ENCODE data around the gene APLP2.
A peak's percentile ranks its signal among the peaks of the same experiment; 100 is the strongest.
"Not testable (repeated sequence)": the region's sequence is repeated elsewhere in the genome, so short reads cannot be mapped to it uniquely, and the experiment has no call there.

The APLP2 gene

GRCh38 chr11:130069659-130070108 is at the start of gene APLP2:
TSS of gene APLP2 (plus strand) at chr11:130069894. CDS start at chr11:130069978, 84 bp downstream.
- peak; percentile 71 for DNase-seq

- DNase-seq = no peak
Observed at GRCh38 chr11:130020323-130020722, 49.4 kb upstream of the APLP2 start.

GRCh38 chr11:130021606-130022005 is 48.1 kb upstream of the APLP2 start:
- DNase-seq = not testable (repeated sequence)

GRCh38 chr11:130022799-130023198 is 46.9 kb upstream of the APLP2 start:
- DNase-seq = no peak

GRCh38 chr11:130023204-130023603 is 46.5 kb upstream of the APLP2 start:
- DNase-seq = no peak

GRCh38 chr11:130024361-130024760 is 45.3 kb upstream of the APLP2 start:
- DNase-seq = no peak

- DNase-seq = no peak
Observed at GRCh38 chr11:130025371-130025770, 44.3 kb upstream of the APLP2 start.

GRCh38 chr11:130029137-130029536 is 40.6 kb upstream of the APLP2 start:
- DNase-seq = no peak

- no peak for DNase-seq
Observed at GRCh38 chr11:130031056-130031455, 38.6 kb upstream of the APLP2 start.

GRCh38 chr11:130031945-130032344 is 37.7 kb upstream of the APLP2 start:
- no peak for DNase-seq

GRCh38 chr11:130032931-130033330 is 36.8 kb upstream of the APLP2 start:
- DNase-seq = no peak

- DNase-seq = no peak
Observed at GRCh38 chr11:130034236-130034635, 35.5 kb upstream of the APLP2 start.

- no peak for DNase-seq
Observed at GRCh38 chr11:130037058-130037457, 32.6 kb upstream of the APLP2 start.

- no peak for DNase-seq
Observed at GRCh38 chr11:130037881-130038585, 31.7 kb upstream of the APLP2 start.

- no peak for DNase-seq
Observed at GRCh38 chr11:130040281-130040940, 29.3 kb upstream of the APLP2 start.

GRCh38 chr11:130042093-130042591 is 27.6 kb upstream of the APLP2 start:
- no peak for DNase-seq

GRCh38 chr11:130043575-130043974 is 26.1 kb upstream of the APLP2 start:
- no peak for DNase-seq

GRCh38 chr11:130047141-130047540 is 22.6 kb upstream of the APLP2 start:
- DNase-seq = no peak

- no peak for DNase-seq
Observed at GRCh38 chr11:130049328-130049771, 20.3 kb upstream of the APLP2 start.

GRCh38 chr11:130050257-130050656 is 19.4 kb upstream of the APLP2 start:
- DNase-seq = no peak

- DNase-seq = no peak
Observed at GRCh38 chr11:130051082-130051481, 18.6 kb upstream of the APLP2 start.

- no peak for DNase-seq
Observed at GRCh38 chr11:130052567-130052966, 17.1 kb upstream of the APLP2 start.

- no peak for DNase-seq
Observed at GRCh38 chr11:130054966-130055365, 14.7 kb upstream of the APLP2 start.

- DNase-seq = no peak
Observed at GRCh38 chr11:130055617-130056016, 14.1 kb upstream of the APLP2 start.
